ENCODE measurements around the gene IGF1R.

Gene IGF1R

GRCh38 chr15:98868564-98868963 lies 220.2 kb downstream of the IGF1R start:
- DNase-seq = no peak

GRCh38 chr15:98870788-98871187 lies 222.4 kb downstream of the IGF1R start:
- DNase-seq = no peak

- no peak for DNase-seq
These were observed 224.4 kb downstream of the IGF1R start for GRCh38 chr15:98872774-98873173.

- no peak for DNase-seq
These were observed 225.3 kb downstream of the IGF1R start for GRCh38 chr15:98873441-98874218.

- no peak for DNase-seq
These were observed 226.0 kb downstream of the IGF1R start for GRCh38 chr15:98874370-98874769.

- DNase-seq = no peak
These were observed 226.4 kb downstream of the IGF1R start for GRCh38 chr15:98874773-98875172.

GRCh38 chr15:98875309-98875708 lies 227.0 kb downstream of the IGF1R start:
- no peak for DNase-seq

- no peak for DNase-seq
These were observed 228.4 kb downstream of the IGF1R start for GRCh38 chr15:98876451-98877369.

GRCh38 chr15:98878172-98878571 lies 229.8 kb downstream of the IGF1R start:
- no peak for DNase-seq

GRCh38 chr15:98878862-98879261 lies 230.5 kb downstream of the IGF1R start:
- no peak for DNase-seq

GRCh38 chr15:98881526-98882520 lies 233.5 kb downstream of the IGF1R start:
- DNase-seq = no peak

GRCh38 chr15:98883478-98883877 lies 235.1 kb downstream of the IGF1R start:
- no peak for DNase-seq

GRCh38 chr15:98884894-98885293 lies 236.6 kb downstream of the IGF1R start:
- no peak for DNase-seq

- DNase-seq = no peak
These were observed 239.6 kb downstream of the IGF1R start for GRCh38 chr15:98887976-98888375.

GRCh38 chr15:98888820-98889479 lies 240.6 kb downstream of the IGF1R start:
- no peak for DNase-seq

- no peak for DNase-seq
These were observed 241.8 kb downstream of the IGF1R start for GRCh38 chr15:98889930-98890695.

- no peak for DNase-seq
These were observed 243.0 kb downstream of the IGF1R start for GRCh38 chr15:98891301-98891700.

- DNase-seq = no peak
These were observed 245.1 kb downstream of the IGF1R start for GRCh38 chr15:98893401-98893800.

- DNase-seq = no peak
These were observed 246.0 kb downstream of the IGF1R start for GRCh38 chr15:98894312-98894711.

- DNase-seq = no peak
These were observed 247.8 kb downstream of the IGF1R start for GRCh38 chr15:98896002-98896721.
